GM15510 (cell line): Measurements from ENCODE around the gene WNT7B.

Experiments
- POLR2A ChIP-seq: IDR thresholded peaks from 3 replicates; pipeline ENCODE4 v1.6.1; 2011; ENCODE audit warnings: borderline replicate concordance; ENCODE audit not compliant: insufficient read length; ENCODE audit errors: extremely low read depth

The WNT7B gene

GRCh38 chr22:45971408-45972028 lies 5.4 kb downstream of the WNT7B start:
- TF ChIP-seq POLR2A, result no peak

- no peak for TF ChIP-seq POLR2A
Observed at GRCh38 chr22:45970705-45971407, 6.1 kb downstream of the WNT7B start.

GRCh38 chr22:45969801-45970470 lies 7.0 kb downstream of the WNT7B start:
- TF ChIP-seq POLR2A, result no peak

- TF ChIP-seq POLR2A, result no peak
Observed at GRCh38 chr22:45969414-45969799, 7.6 kb downstream of the WNT7B start.

GRCh38 chr22:45968751-45969413 lies 8.1 kb downstream of the WNT7B start:
- TF ChIP-seq POLR2A, result no peak

- TF ChIP-seq POLR2A, result no peak
Observed at GRCh38 chr22:45968003-45968650, 8.8 kb downstream of the WNT7B start.

GRCh38 chr22:45966895-45967365 lies 10.0 kb downstream of the WNT7B start:
- no peak for TF ChIP-seq POLR2A

- no peak for TF ChIP-seq POLR2A
Observed at GRCh38 chr22:45966320-45966894, 10.6 kb downstream of the WNT7B start.

- no peak for TF ChIP-seq POLR2A
Observed at GRCh38 chr22:45965563-45965962, 11.4 kb downstream of the WNT7B start.

- TF ChIP-seq POLR2A, result no peak
Observed at GRCh38 chr22:45964926-45965527, 11.9 kb downstream of the WNT7B start.

- TF ChIP-seq POLR2A, result no peak
Observed at GRCh38 chr22:45964372-45964771, 12.6 kb downstream of the WNT7B start.

- no peak for TF ChIP-seq POLR2A
Observed at GRCh38 chr22:45963821-45964220, 13.1 kb downstream of the WNT7B start.

- no peak for TF ChIP-seq POLR2A
Observed at GRCh38 chr22:45962756-45963324, 14.1 kb downstream of the WNT7B start.

GRCh38 chr22:45962434-45962718 lies 14.6 kb downstream of the WNT7B start:
- TF ChIP-seq POLR2A, result no peak
